HG03135 (cell line): ENCODE measurements around the gene PLAAT4.

ENCODE experiments used
- ATAC-seq: cut with Tn5 transposase; IDR thresholded peaks from one replicate; pipeline ENCODE4 v1.9.1; 2021; ENCODE audit warnings: mild to moderate bottlenecking, moderate library complexity; ENCODE audit not compliant: unreplicated experiment

The PLAAT4 gene, protein sequence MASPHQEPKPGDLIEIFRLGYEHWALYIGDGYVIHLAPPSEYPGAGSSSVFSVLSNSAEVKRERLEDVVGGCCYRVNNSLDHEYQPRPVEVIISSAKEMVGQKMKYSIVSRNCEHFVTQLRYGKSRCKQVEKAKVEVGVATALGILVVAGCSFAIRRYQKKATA

GRCh38 chr11:63536669-63537292 lies at the start of gene PLAAT4:
Gene PLAAT4 (plus strand): TSS chr11:63536808. CDS start chr11:63536869, 61 bp downstream.
- no peak for ATAC-seq

DNA sequence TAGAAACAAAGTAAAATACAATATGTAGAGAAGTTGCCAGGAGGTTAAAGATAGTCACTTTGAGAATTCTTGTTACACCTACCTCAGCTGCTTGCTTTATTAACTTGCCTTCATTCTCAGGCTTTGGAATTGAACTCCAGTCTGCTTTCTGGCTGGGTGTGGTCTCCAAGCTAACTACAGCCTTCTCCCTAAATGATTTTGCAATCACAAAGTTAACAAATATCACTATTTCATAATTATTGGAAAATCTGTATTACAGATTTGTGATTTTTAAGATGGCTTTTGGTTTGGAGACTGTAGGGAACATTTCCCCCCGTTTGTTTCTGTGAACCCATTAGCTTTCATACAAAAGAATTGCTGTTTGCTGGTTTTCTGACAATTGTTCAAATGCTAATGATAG lies 47.8 kb upstream of the PLAAT4 start:
- ATAC-seq: no peak

DNA sequence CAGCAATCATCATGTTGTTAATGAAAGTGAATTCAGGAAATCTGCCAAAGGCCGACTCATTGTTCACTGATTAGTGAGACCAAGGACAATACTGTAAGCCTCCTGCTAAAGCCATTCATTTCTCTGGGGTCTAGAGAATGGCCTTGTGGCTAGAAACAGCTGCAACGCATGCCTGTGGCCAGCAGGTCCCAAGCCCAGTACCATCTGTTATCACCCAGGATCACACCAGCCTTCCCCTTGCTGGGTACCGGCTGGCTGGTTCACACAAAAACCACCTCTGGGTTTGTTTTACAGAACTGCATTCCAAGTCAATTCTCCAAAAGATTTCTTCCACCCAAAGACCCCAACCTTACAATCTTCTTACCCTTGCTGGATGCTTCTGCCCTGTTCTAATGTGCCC lies 46.7 kb upstream of the PLAAT4 start:
- no peak for ATAC-seq

GRCh38 chr11:63490551-63491239 lies 45.9 kb upstream of the PLAAT4 start, which contains the start of gene PLAAT5:
Gene PLAAT5 (minus strand): TSS chr11:63491167. CDS start chr11:63491034, 133 bp downstream.
- no peak for ATAC-seq

DNA sequence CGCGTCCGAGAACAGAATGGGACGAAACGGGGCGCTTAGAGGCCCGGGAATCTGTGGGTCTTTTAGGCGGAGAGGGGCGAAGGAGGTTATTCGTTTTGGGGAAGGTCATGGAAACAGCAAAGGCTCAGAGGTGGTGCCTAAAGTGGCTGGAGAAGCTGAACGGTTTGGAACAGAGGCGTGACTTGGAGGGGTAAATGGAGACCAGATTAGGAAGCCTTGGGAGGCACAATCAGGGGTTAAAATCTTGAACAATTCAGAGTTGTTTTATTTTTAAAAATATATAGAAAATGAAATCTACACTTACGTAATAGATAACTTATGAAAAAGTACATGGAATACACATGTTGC lies 45.4 kb upstream of the PLAAT4 start:
- no peak for ATAC-seq

DNA sequence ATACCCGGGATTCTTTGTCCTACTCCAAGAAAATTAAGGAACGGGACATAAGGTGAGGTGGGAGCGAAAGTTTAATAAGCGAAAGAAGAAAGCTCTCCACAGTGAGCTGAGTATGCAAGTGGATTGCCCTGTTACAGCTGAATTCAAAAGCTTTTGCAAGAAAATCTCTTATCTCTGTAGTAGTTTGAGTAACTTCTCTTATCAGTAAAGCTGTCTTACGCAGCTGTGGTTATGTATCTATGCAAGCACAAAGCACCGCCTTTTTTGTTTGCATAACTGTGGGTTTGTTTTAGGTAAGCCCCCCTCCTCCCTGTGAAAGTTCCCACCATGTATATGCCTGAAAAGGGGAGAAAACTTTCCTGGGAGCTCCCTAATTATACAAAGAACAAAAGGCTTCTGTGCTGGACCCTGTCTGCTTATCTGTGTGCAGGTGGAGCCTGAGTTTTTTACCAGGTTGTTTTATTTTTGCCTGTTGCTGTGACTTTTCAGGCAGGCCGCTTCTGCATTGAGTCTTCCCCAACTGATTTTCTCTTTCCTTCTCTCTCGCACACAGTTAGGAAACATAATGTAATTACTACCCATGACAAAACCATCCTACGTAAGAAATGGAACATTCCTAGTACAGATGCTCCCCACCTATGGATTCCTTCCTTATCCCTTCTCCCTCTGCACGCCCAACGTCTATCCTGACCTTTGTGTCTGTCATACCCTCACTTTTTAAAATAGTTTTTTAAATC lies 44.8 kb upstream of the PLAAT4 start:
- no peak for ATAC-seq

GRCh38 chr11:63492441-63492840 lies 44.2 kb upstream of the PLAAT4 start:
- ATAC-seq: no peak

DNA sequence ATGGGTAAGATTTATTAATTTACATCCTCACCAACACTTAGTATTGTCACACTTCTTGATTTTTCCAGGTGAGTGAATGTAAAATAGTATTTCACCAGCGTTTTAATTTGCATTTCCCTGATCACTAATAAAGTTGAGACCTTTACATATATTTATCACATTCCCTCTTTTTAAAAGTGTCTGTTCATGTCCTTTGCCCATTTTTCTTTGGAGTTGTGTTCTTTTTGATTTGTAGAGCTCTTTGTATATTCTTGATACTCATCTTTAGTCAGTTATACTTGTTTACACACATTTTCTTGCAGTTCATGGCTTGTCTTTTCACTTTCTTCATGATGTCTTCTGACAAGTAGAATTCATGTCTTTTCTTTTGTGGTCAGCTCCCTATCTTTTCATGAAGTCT lies 43.5 kb upstream of the PLAAT4 start:
- ATAC-seq: no peak

GRCh38 chr11:63494975-63495374 lies 41.6 kb upstream of the PLAAT4 start:
- no peak for ATAC-seq

DNA sequence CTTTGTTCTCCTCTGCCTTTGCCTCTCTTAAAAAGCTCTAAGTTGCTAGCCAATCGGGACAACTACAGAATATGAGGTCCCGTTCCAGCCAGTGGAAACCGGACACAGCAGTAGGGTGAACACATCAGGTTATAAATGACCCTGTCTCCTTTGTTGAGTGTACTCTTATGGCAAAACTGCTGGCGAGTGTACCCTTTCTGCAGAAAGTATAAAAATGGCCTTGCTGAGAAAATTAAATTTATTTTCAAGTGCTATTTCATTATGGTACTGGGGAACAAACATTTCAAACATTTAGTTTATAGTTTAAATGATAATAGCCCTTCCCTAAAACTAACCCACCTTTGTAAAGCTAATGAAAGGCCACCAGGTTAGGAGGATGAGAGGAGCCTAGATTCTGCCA lies 36.7 kb upstream of the PLAAT4 start:
- ATAC-seq: no peak

DNA sequence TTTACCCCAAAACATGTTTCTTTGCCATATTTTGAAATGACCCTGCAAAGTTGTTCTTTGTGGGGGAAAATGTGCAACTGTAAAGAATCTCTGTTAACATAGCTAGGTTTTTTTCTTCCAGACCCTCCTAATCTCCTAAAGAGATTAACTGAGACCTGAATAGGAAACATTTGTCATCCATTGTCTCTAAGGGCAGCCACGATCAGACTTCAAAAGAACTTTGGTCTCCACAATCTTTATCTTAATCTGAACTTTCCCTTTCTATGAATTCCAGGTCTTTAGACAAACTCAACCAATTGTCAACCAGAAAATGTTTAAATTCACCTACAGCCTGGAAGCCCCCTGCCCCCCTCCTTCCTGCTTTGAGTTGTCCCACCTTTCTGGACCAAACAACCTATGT lies 35.4 kb upstream of the PLAAT4 start:
- ATAC-seq: no peak

GRCh38 chr11:63502252-63502820 lies 34.3 kb upstream of the PLAAT4 start:
- no peak for ATAC-seq

- no peak for ATAC-seq
These were observed 33.1 kb upstream of the PLAAT4 start for GRCh38 chr11:63503492-63503891.

DNA sequence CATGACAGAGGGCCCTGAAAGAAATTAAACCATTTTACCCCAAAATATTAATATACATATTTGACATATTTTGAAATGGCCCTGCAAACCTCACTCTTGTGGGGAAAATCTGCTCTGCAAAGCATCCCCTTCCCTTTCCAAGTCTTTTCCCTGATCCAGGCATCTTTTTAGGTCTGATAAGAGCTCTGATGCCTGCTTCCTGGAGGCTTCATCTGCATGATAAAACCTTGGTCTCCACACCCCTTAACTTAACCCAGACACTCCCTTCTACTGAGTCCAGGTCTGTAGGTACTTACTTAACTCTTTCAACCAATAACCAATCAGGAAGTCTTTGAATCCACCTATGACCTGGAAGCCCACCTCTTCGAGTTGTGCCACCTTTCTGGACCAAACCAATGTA lies 32.6 kb upstream of the PLAAT4 start:
- ATAC-seq: no peak

DNA sequence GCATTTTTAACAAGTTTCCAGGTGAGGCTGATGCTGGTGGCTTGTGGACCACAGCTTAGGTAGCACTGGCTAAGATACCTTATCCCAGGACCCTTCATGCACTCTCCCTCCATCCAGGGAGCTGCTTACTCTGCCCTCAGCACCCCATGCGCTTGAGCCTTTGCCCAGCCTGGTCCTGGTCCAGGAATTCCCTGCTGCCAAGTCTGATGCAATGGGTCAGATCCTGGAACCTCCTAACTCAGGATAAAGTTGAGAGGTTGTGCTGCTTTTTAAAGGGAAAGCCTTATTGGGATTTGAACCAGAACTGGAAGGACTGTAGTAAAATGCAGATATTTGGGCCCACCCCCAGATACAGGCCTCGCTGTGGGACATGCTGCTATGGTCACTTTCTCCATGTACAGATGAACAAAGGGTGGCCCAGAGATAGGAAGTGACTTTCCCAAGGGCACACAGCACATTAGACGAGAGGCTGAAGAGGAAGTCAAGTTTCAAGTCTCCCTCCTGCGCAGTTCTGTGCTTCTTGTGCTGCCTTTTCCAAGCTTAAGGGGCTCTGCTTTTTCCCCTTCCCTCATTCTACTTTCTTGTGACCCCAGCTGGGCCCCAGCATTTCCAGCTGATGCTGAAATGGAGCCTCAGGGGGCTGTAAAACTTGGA lies 31.5 kb upstream of the PLAAT4 start:
- ATAC-seq: no peak

- no peak for ATAC-seq
These were observed 30.6 kb upstream of the PLAAT4 start, which contains the start of gene LGALS12 for GRCh38 chr11:63505857-63506528. Gene LGALS12 (plus strand): TSS chr11:63506084. CDS start chr11:63506459, 375 bp downstream.

- ATAC-seq: no peak
These were observed 29.7 kb upstream of the PLAAT4 start for GRCh38 chr11:63506876-63507275.

DNA sequence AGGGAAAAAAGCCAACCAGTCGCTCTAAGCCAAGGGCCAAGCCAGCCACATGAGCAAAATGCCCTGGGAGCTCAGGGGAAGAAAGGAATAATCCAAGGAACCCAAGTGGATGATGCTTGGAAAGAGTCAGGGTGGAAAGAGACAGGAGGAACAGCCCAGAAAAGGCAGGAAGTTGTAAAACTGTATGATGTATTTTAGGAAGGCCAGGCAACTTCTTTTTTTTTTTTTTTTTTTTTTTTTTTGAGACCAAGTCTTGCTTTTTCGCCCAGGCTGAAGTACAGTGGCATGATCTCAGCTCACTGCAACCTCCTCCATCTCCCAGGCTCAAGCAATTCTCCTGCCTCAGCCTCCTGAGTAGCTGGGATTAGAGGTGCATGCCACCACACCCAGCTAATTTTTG lies 29.1 kb upstream of the PLAAT4 start:
- no peak for ATAC-seq

DNA sequence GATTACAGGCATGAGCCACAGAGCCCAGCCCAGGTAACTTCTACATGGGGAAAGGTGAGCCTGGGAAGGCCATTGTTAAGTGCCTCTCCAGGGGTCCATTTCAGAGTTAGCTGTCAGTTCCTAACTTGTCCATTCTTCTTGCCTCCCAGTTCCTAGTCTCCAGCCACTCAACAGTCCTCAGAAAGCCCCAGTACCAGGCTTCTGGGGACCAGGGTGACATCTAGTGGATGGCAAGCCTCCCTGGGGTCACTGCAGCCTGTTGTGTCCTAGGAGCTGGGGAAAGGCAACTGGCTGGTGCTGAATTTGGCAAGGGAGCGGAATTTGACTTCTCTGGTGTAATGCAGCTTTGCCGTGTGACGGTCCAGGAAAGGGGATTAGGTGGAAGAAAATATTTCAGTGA lies 28.6 kb upstream of the PLAAT4 start:
- no peak for ATAC-seq

DNA sequence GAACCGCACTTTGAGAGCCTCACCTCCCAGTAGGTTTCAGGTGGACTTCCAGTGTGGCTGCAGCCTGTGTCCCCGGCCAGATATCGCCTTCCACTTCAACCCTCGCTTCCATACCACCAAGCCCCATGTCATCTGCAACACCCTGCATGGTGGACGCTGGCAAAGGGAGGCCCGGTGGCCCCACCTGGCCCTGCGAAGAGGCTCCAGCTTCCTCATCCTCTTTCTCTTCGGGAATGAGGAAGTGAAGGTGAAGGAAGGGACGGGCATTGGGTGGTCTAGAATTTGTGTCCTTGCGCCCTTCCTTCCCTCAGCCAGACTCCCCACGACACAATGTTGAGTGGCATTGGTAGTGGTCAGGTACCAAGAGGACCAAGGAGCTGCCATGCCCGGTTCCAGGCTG lies 27.9 kb upstream of the PLAAT4 start:
- ATAC-seq: no peak
